Stimulated activated CD8-positive, alpha-beta memory T cell treated with anti-CD3 and anti-CD28 coated beads, Interleukin-2, amount 100 ng/mL, for 1 hour (primary cell): ENCODE measurements around the gene SYNDIG1.

Experiments used
- DNase-seq, 2 donors: peaks; one replicate each; pipeline ENCODE4 v3.0.0-alpha.2; 2020; ENCODE audit warnings: low read depth in 2 of 2

Gene SYNDIG1

GRCh38 chr20:24630486-24631172 lies 161.2 kb downstream of the SYNDIG1 start:
- no peak for DNase-seq

- no peak for DNase-seq
These were observed 161.7 kb downstream of the SYNDIG1 start for GRCh38 chr20:24631173-24631505.

GRCh38 chr20:24632581-24632980 lies 163.2 kb downstream of the SYNDIG1 start:
- no peak for DNase-seq

GRCh38 chr20:24633026-24633425 lies 163.6 kb downstream of the SYNDIG1 start:
- no peak for DNase-seq

- no peak for DNase-seq
These were observed 164.1 kb downstream of the SYNDIG1 start for GRCh38 chr20:24633521-24633920.

- no peak for DNase-seq
These were observed 165.4 kb downstream of the SYNDIG1 start for GRCh38 chr20:24634855-24635254.

GRCh38 chr20:24636626-24637025 lies 167.2 kb downstream of the SYNDIG1 start:
- DNase-seq = no peak

- no peak for DNase-seq
These were observed 167.7 kb downstream of the SYNDIG1 start for GRCh38 chr20:24637087-24637486.

- DNase-seq = no peak
These were observed 168.5 kb downstream of the SYNDIG1 start for GRCh38 chr20:24637941-24638340.

GRCh38 chr20:24638591-24639548 lies 169.4 kb downstream of the SYNDIG1 start:
- no peak for DNase-seq

- DNase-seq = no peak
These were observed 170.8 kb downstream of the SYNDIG1 start for GRCh38 chr20:24640276-24640675.

GRCh38 chr20:24640686-24641085 lies 171.3 kb downstream of the SYNDIG1 start:
- no peak for DNase-seq

GRCh38 chr20:24643731-24644626 lies 174.6 kb downstream of the SYNDIG1 start:
- no peak for DNase-seq

GRCh38 chr20:24646321-24646720 lies 176.9 kb downstream of the SYNDIG1 start:
- DNase-seq = no peak

GRCh38 chr20:24647713-24648112 lies 178.3 kb downstream of the SYNDIG1 start:
- DNase-seq = no peak

- no peak for DNase-seq
These were observed 179.1 kb downstream of the SYNDIG1 start for GRCh38 chr20:24648481-24648880.

GRCh38 chr20:24648919-24649318 lies 179.5 kb downstream of the SYNDIG1 start:
- DNase-seq = no peak

GRCh38 chr20:24649787-24650490 lies 180.5 kb downstream of the SYNDIG1 start:
- DNase-seq = no peak

- no peak for DNase-seq
These were observed 181.9 kb downstream of the SYNDIG1 start for GRCh38 chr20:24651171-24651975.

- DNase-seq = no peak
These were observed 182.5 kb downstream of the SYNDIG1 start for GRCh38 chr20:24651976-24652345.

- no peak for DNase-seq
These were observed 183.9 kb downstream of the SYNDIG1 start for GRCh38 chr20:24653306-24653705.
